Adrenal gland (tissue), 5 donors: ENCODE measurements around the gene RAF1.

Source experiments
- CTCF ChIP-seq, 6 experiments: fragments of 450-650 bp in 4 of 6; fragments of 200-600 bp in 2 of 6; sonication (generic) in 1 of 6; IDR thresholded peaks; 1 replicate in 5 of 6; 2 replicates in 1 of 6; pipeline versions ENCODE4 v1.5.1 to v1.8.0; 2016 to 2021; ENCODE audit warnings: antibody characterized with exemption in 6 of 6, mild to moderate bottlenecking in 2 of 6, moderate library complexity in 1 of 6
- POLR2A ChIP-seq, 2 donors: fragments of 450-650 bp; IDR thresholded peaks; one replicate each; pipeline ENCODE4 v1.6.1; 2017; ENCODE audit warnings: antibody characterized with exemption in 2 of 2, mild to moderate bottlenecking in 2 of 2, moderate library complexity in 1 of 2
- donor health status: DM: no; HTN: no; CAD: no.

GRCh38 chr3:12627370-12627769 lies 36.5 kb downstream of the RAF1 start:
- TF ChIP-seq CTCF (IDR thresholded peaks at IDR 0.05) (no peak), POLR2A (IDR thresholded peaks at IDR 0.05) (no peak)
